Peyer's patch (tissue), 4 donors: Measurements from ENCODE around the gene SLC25A45.

ENCODE experiments used
- POLR2A ChIP-seq, 2 donors: fragments of 450-650 bp; IDR thresholded peaks; one replicate each; pipeline ENCODE4 v1.5.1; 2017; ENCODE audit warnings: antibody characterized with exemption in 2 of 2, mild to moderate bottlenecking in 2 of 2, moderate library complexity in 2 of 2
- TF ChIP-seq, protein P1 (sequence below), 6 experiments: fragments of 450-650 bp in 4 of 6; fragments of 200-600 bp in 2 of 6; sonication (generic) in 1 of 6; IDR thresholded peaks; one replicate each; pipeline ENCODE4 v1.5.1; 2017 to 2019; ENCODE audit warnings: antibody characterized with exemption in 6 of 6, mild to moderate bottlenecking in 3 of 6, moderate library complexity in 1 of 6

DNA sequence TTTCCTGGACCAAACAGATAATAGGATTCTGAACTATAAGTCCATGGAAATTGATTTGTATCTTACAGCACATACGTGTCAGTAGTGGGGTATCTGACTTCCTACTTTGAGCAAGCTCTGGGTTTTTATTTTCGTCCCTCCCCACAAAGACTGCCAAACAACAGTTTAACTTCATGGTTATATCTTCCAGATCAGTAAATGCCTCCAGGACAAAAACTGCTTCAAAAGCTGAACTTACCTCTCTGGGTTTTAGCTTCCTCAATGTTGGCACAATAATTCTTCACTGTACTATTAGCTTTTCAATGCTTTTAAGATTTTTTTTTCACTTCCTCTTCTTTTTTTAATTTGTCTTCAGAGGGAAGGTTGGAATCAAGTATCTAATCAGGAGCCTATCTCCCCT is 53.0 kb downstream of the SLC25A45 start:
- TF ChIP-seq POLR2A (IDR thresholded peaks at IDR 0.05): no peak
- TF ChIP-seq, protein P1, sequence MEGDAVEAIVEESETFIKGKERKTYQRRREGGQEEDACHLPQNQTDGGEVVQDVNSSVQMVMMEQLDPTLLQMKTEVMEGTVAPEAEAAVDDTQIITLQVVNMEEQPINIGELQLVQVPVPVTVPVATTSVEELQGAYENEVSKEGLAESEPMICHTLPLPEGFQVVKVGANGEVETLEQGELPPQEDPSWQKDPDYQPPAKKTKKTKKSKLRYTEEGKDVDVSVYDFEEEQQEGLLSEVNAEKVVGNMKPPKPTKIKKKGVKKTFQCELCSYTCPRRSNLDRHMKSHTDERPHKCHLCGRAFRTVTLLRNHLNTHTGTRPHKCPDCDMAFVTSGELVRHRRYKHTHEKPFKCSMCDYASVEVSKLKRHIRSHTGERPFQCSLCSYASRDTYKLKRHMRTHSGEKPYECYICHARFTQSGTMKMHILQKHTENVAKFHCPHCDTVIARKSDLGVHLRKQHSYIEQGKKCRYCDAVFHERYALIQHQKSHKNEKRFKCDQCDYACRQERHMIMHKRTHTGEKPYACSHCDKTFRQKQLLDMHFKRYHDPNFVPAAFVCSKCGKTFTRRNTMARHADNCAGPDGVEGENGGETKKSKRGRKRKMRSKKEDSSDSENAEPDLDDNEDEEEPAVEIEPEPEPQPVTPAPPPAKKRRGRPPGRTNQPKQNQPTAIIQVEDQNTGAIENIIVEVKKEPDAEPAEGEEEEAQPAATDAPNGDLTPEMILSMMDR (IDR thresholded peaks at IDR 0.05): no peak
